GM18861 (cell line): Measurements from ENCODE around the gene UXS1.

Source experiments
- ATAC-seq: cut with Tn5 transposase; IDR thresholded peaks from one replicate; pipeline ENCODE4 v1.9.1; 2021; ENCODE audit not compliant: unreplicated experiment

UXS1 gene

GRCh38 chr2:106189764-106190468, 4.2 kb downstream of the UXS1 start:
- ATAC-seq: no peak

- no peak for ATAC-seq
These were observed 4.8 kb downstream of the UXS1 start for GRCh38 chr2:106189325-106189724.

- ATAC-seq: no peak
These were observed 6.7 kb downstream of the UXS1 start for GRCh38 chr2:106187273-106187891.

GRCh38 chr2:106185475-106186184, 8.5 kb downstream of the UXS1 start:
- no peak for ATAC-seq

- no peak for ATAC-seq
These were observed 9.2 kb downstream of the UXS1 start for GRCh38 chr2:106184857-106185256.

- no peak for ATAC-seq
These were observed 9.7 kb downstream of the UXS1 start for GRCh38 chr2:106184394-106184793.

- ATAC-seq: no peak
These were observed 10.9 kb downstream of the UXS1 start for GRCh38 chr2:106183101-106183696.

GRCh38 chr2:106181064-106181463, 13.0 kb downstream of the UXS1 start:
- no peak for ATAC-seq

- ATAC-seq: no peak
These were observed 13.5 kb downstream of the UXS1 start for GRCh38 chr2:106180602-106181001.

GRCh38 chr2:106178716-106179115, 15.4 kb downstream of the UXS1 start:
- no peak for ATAC-seq

GRCh38 chr2:106177581-106177980, 16.5 kb downstream of the UXS1 start:
- ATAC-seq: no peak

GRCh38 chr2:106176446-106177099, 17.5 kb downstream of the UXS1 start:
- no peak for ATAC-seq

GRCh38 chr2:106175086-106175850, 18.8 kb downstream of the UXS1 start:
- peak; percentile 50 for ATAC-seq

GRCh38 chr2:106174056-106174455, 20.0 kb downstream of the UXS1 start:
- ATAC-seq: no peak

GRCh38 chr2:106172649-106173048, 21.5 kb downstream of the UXS1 start:
- ATAC-seq: no peak

- ATAC-seq: no peak
These were observed 25.4 kb downstream of the UXS1 start for GRCh38 chr2:106168657-106169056.

- no peak for ATAC-seq
These were observed 27.0 kb downstream of the UXS1 start for GRCh38 chr2:106167067-106167466.

- no peak for ATAC-seq
These were observed 28.5 kb downstream of the UXS1 start for GRCh38 chr2:106165561-106165960.

GRCh38 chr2:106165029-106165428, 29.1 kb downstream of the UXS1 start:
- no peak for ATAC-seq

GRCh38 chr2:106163948-106164545, 30.1 kb downstream of the UXS1 start:
- no peak for ATAC-seq
